Peyer's patch (tissue), 4 donors: ENCODE results near the gene ZNRF3.

ENCODE experiments used
- CTCF ChIP-seq, 6 experiments: fragments of 450-650 bp in 4 of 6; fragments of 200-600 bp in 2 of 6; sonication (generic) in 1 of 6; IDR thresholded peaks; one replicate each; pipeline ENCODE4 v1.5.1; 2017 to 2019; ENCODE audit warnings: antibody characterized with exemption in 6 of 6, mild to moderate bottlenecking in 3 of 6, moderate library complexity in 1 of 6
- POLR2A ChIP-seq, 2 donors: fragments of 450-650 bp; IDR thresholded peaks; one replicate each; pipeline ENCODE4 v1.5.1; 2017; ENCODE audit warnings: antibody characterized with exemption in 2 of 2, mild to moderate bottlenecking in 2 of 2, moderate library complexity in 2 of 2

- TF ChIP-seq CTCF (IDR thresholded peaks at IDR 0.05), result peak in 2 of 6 experiments; percentile 13 to 25
- no peak for TF ChIP-seq POLR2A (IDR thresholded peaks at IDR 0.05)
Observed at GRCh38 chr22:28977481-28977971, 94.2 kb downstream of the ZNRF3 start.
